GM19099 (cell line): ENCODE results near the gene TSPAN15.

Experiments
- POLR2A ChIP-seq: IDR thresholded peaks from 3 replicates; pipeline ENCODE4 v1.6.1; 2011; ENCODE audit warnings: low read depth; ENCODE audit not compliant: insufficient read length; ENCODE audit errors: extremely low read depth

Gene TSPAN15

GRCh38 chr10:69495666-69496065 lies 44.4 kb downstream of the TSPAN15 start:
- no peak for TF ChIP-seq POLR2A

- TF ChIP-seq POLR2A, result no peak
Measured at GRCh38 chr10:69496352-69497230, 45.3 kb downstream of the TSPAN15 start.

- TF ChIP-seq POLR2A, result no peak
Measured at GRCh38 chr10:69497231-69497561, 45.9 kb downstream of the TSPAN15 start.

- no peak for TF ChIP-seq POLR2A
Measured at GRCh38 chr10:69497611-69498390, 46.5 kb downstream of the TSPAN15 start.

GRCh38 chr10:69498711-69499471 lies 47.6 kb downstream of the TSPAN15 start:
- TF ChIP-seq POLR2A, result no peak

GRCh38 chr10:69499726-69500689 lies 48.7 kb downstream of the TSPAN15 start:
- no peak for TF ChIP-seq POLR2A

- TF ChIP-seq POLR2A, result no peak
Measured at GRCh38 chr10:69500864-69501468, 49.7 kb downstream of the TSPAN15 start.

- no peak for TF ChIP-seq POLR2A
Measured at GRCh38 chr10:69501657-69502056, 50.4 kb downstream of the TSPAN15 start.

GRCh38 chr10:69502589-69502988 lies 51.3 kb downstream of the TSPAN15 start:
- TF ChIP-seq POLR2A, result no peak

GRCh38 chr10:69503001-69503895 lies 52.0 kb downstream of the TSPAN15 start:
- no peak for TF ChIP-seq POLR2A

- TF ChIP-seq POLR2A, result no peak
Measured at GRCh38 chr10:69503896-69504265, 52.6 kb downstream of the TSPAN15 start.

GRCh38 chr10:69504576-69505250 lies 53.4 kb downstream of the TSPAN15 start:
- no peak for TF ChIP-seq POLR2A
